GM23338 (cell line): ENCODE data around the gene SPATA25.

Experiments used
- ZNF114 ChIP-seq: fragments of 250-450 bp; sonication (Bioruptor Pico); IDR thresholded peaks from 2 replicates; pipeline ENCODE4 v1.5.0; 2020; ENCODE audit warnings: mild to moderate bottlenecking, moderate library complexity
- TF ChIP-seq, protein P1 (sequence below), 2 experiments: fragments of 200-600 bp in 1 of 2; sonication (generic) in 1 of 2; conservative IDR thresholded peaks; 2 replicates each; pipeline versions ENCODE4 v1.5.1 to v1.6.1; 2016 to 2017; ENCODE audit warnings: antibody characterized with exemption in 2 of 2, low read depth in 2 of 2, mild to moderate bottlenecking in 2 of 2, moderate library complexity in 1 of 2

DNA sequence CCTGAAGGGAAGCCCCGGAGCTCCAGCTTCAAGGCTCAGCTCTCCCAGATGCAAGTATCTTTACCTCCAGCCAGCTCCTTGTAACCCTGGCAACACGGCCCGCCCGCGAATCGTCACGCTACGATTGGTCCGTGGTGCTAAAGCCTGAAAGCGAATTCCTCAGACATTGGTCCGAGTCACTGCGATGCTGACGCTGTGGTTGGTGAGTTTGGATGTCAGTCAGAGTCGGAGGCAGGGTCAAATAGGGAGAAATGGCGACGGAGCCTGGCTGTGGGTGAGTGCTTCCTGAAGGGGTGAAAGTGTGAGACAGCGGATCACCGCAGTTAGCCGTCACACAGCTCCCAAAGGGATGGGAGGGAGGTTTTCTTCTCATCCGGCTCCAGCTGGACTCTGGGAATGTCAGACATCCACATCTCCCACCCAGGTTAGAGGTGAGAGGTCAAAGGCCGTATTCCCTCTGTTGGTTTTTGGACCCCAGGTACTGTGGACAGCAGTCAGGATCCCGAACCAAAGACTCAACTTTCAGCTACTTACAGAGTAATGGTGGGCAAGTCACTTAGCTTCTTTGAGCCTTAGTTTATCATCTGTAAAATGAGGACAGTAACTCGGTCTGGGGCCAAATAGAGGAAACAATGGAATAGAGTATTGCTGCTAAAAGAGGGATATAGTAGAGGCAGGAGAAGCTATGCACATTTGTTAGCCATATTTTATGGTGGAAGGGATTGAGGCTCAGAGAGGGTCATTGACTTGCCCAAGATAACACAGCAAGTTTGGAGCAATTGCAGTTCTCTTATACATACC is 6.2 kb downstream of the SPATA25 start, which contains the start of gene ZSWIM1:
- TF ChIP-seq, protein P1, sequence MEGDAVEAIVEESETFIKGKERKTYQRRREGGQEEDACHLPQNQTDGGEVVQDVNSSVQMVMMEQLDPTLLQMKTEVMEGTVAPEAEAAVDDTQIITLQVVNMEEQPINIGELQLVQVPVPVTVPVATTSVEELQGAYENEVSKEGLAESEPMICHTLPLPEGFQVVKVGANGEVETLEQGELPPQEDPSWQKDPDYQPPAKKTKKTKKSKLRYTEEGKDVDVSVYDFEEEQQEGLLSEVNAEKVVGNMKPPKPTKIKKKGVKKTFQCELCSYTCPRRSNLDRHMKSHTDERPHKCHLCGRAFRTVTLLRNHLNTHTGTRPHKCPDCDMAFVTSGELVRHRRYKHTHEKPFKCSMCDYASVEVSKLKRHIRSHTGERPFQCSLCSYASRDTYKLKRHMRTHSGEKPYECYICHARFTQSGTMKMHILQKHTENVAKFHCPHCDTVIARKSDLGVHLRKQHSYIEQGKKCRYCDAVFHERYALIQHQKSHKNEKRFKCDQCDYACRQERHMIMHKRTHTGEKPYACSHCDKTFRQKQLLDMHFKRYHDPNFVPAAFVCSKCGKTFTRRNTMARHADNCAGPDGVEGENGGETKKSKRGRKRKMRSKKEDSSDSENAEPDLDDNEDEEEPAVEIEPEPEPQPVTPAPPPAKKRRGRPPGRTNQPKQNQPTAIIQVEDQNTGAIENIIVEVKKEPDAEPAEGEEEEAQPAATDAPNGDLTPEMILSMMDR (conservative IDR thresholded peaks at IDR 0.05; ENCODE audit: low read depth in 2 of 2): no peak
- TF ChIP-seq ZNF114 (CRISPR knock-in tag): no peak
